ENCODE results near the gene UTP25. TPM values are rescaled to one million over a fixed set of nuclear protein-coding genes. Genes with fewer than 3 reads are reported as not detected.

The UTP25 gene
- total RNA-seq, 4 donors from 2014 or later: 3.5 to 14.9 (median 6.3) TPM

GRCh38 chr1:209870151-209870831 is 42.5 kb downstream of the UTP25 start:
- no peak overlapping the region for H3K27ac ChIP-seq
- peaks cover 0 to 10% (median 0%) of the 10 kb centered on the region in 4 donors for H3K9me3 ChIP-seq
- no peak overlapping the region for H3K4me3 ChIP-seq
- H3K36me3 ChIP-seq: no peaks in the 10 kb centered on the region
- no peak for DNase-seq
- H3K27me3 ChIP-seq: no peaks in the 10 kb centered on the region
- TF ChIP-seq CTCF (IDR thresholded peaks at IDR 0.05): no peak
- TF ChIP-seq POLR2A (IDR thresholded peaks at IDR 0.05): no peak
- H3K4me1 ChIP-seq: no peaks in the 10 kb centered on the region

- H3K4me3 ChIP-seq: no peak overlapping the region
- TF ChIP-seq CTCF (IDR thresholded peaks at IDR 0.05): no peak
- no peak for TF ChIP-seq POLR2A (IDR thresholded peaks at IDR 0.05)
- H3K9me3 ChIP-seq: peaks cover 0 to 10% (median 0%) of the 10 kb centered on the region in 4 donors
- no peaks in the 10 kb centered on the region for H3K36me3 ChIP-seq
- no peaks in the 10 kb centered on the region for H3K27me3 ChIP-seq
- no peaks in the 10 kb centered on the region for H3K4me1 ChIP-seq
- no peak overlapping the region for H3K27ac ChIP-seq
- DNase-seq: no peak
Measured at GRCh38 chr1:209871006-209871405, 43.2 kb downstream of the UTP25 start.

- Histone ChIP-seq H3K4me1 (no peaks in the 10 kb centered on the region), H3K36me3 (no peaks in the 10 kb centered on the region), H3K4me3 (no peak overlapping the region), H3K27ac (no peak overlapping the region), H3K9me3 (peaks cover 0 to 10% (median 0%) of the 10 kb centered on the region in 4 donors), H3K27me3 (no peaks in the 10 kb centered on the region)
- TF ChIP-seq CTCF (IDR thresholded peaks at IDR 0.05) (no peak), POLR2A (IDR thresholded peaks at IDR 0.05) (no peak)
- DNase-seq: no peak
Measured at GRCh38 chr1:209871430-209871829, 43.7 kb downstream of the UTP25 start.

GRCh38 chr1:209873067-209873799 is 45.5 kb downstream of the UTP25 start:
- Histone ChIP-seq H3K4me1 (no peaks in the 10 kb centered on the region), H3K9me3 (no peaks in the 10 kb centered on the region), H3K36me3 (no peaks in the 10 kb centered on the region), H3K4me3 (no peak overlapping the region), H3K27me3 (no peaks in the 10 kb centered on the region), H3K27ac (no peak overlapping the region)
- TF ChIP-seq CTCF (IDR thresholded peaks at IDR 0.05): no peak
- no peak for TF ChIP-seq POLR2A (IDR thresholded peaks at IDR 0.05)
- no peak for DNase-seq

GRCh38 chr1:209875515-209875914 is 47.7 kb downstream of the UTP25 start:
- Histone ChIP-seq H3K36me3 (no peaks in the 10 kb centered on the region), H3K9me3 (no peaks in the 10 kb centered on the region), H3K27me3 (no peaks in the 10 kb centered on the region), H3K4me3 (no peak overlapping the region), H3K27ac (no peak overlapping the region), H3K4me1 (no peaks in the 10 kb centered on the region)
- no peak for TF ChIP-seq CTCF (IDR thresholded peaks at IDR 0.05)
- DNase-seq: no peak
